SHP77 (cell line): ENCODE results near the gene PPM1E.
"Not testable (repeated sequence)": the region's sequence is repeated elsewhere in the genome, so short reads cannot be mapped to it uniquely, and the experiment has no call there.

Experiments used
- DNase-seq, 2 experiments: peaks; one replicate each; lab custom pipeline; 2025; lab: John Stamatoyannopoulos, UW

Gene PPM1E

GRCh38 chr17:58779446-58779845 is 23.8 kb downstream of the PPM1E start:
- no peak for DNase-seq

- DNase-seq = peak; percentile 43 to 54
Observed at GRCh38 chr17:58783380-58783779, 27.7 kb downstream of the PPM1E start.

GRCh38 chr17:58785097-58785496 is 29.4 kb downstream of the PPM1E start:
- no peak for DNase-seq

GRCh38 chr17:58786586-58787295 is 31.1 kb downstream of the PPM1E start:
- DNase-seq = no peak

GRCh38 chr17:58788199-58788598 is 32.5 kb downstream of the PPM1E start:
- DNase-seq = no peak

- DNase-seq = no peak
Observed at GRCh38 chr17:58789160-58789559, 33.5 kb downstream of the PPM1E start.

- DNase-seq = no peak
Observed at GRCh38 chr17:58789831-58790230, 34.2 kb downstream of the PPM1E start.

GRCh38 chr17:58794508-58794907 is 38.9 kb downstream of the PPM1E start:
- not testable (repeated sequence) for DNase-seq

GRCh38 chr17:58802188-58802587 is 46.5 kb downstream of the PPM1E start:
- no peak for DNase-seq

- DNase-seq = no peak
Observed at GRCh38 chr17:58806046-58806445, 50.4 kb downstream of the PPM1E start.

- no peak for DNase-seq
Observed at GRCh38 chr17:58808609-58809563, 53.2 kb downstream of the PPM1E start.

GRCh38 chr17:58809564-58809936 is 53.9 kb downstream of the PPM1E start:
- DNase-seq = no peak

- DNase-seq = no peak
Observed at GRCh38 chr17:58811290-58811689, 55.6 kb downstream of the PPM1E start.

- no peak for DNase-seq
Observed at GRCh38 chr17:58813712-58814111, 58.1 kb downstream of the PPM1E start.

GRCh38 chr17:58818654-58819053 is 63.0 kb downstream of the PPM1E start:
- no peak for DNase-seq

GRCh38 chr17:58822148-58823050 is 66.7 kb downstream of the PPM1E start:
- no peak for DNase-seq

GRCh38 chr17:58823051-58823525 is 67.4 kb downstream of the PPM1E start:
- no peak for DNase-seq

- no peak for DNase-seq
Observed at GRCh38 chr17:58829172-58829637, 73.6 kb downstream of the PPM1E start.

GRCh38 chr17:58831780-58832179 is 76.1 kb downstream of the PPM1E start:
- no peak for DNase-seq

GRCh38 chr17:58832514-58832913 is 76.9 kb downstream of the PPM1E start:
- no peak for DNase-seq

- no peak for DNase-seq
Observed at GRCh38 chr17:58837699-58838098, 82.0 kb downstream of the PPM1E start.
